OCI-M2 (cell line): ENCODE data around the gene MOSMO.
"Not testable (repeated sequence)": the region's sequence is repeated elsewhere in the genome, so short reads cannot be mapped to it uniquely, and the experiment has no call there.

ENCODE experiments used
- DNase-seq: peaks from one replicate; lab custom pipeline; 2025; ENCODE audit not compliant: unreplicated experiment; lab: John Stamatoyannopoulos, UW

The MOSMO gene

DNA sequence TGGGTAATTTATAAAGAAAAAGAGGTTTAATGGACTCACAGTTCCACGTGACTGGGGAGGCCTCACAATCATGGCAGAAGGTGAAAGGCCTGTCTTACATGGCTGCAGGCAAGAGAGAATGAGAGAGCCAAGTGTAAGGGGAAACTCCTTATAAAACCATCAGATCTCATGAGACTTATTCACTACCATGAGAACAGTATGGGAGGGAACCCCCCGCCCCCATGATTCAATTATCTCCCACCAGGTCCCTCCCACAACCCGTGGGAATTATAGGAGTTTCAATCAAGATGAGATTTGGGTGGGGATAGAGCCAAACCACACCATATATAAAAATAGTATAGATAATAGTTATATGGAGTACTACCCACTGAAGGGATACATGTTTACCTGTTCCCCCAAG lies 36.0 kb downstream of the MOSMO start:
- DNase-seq, result not testable (repeated sequence)

DNA sequence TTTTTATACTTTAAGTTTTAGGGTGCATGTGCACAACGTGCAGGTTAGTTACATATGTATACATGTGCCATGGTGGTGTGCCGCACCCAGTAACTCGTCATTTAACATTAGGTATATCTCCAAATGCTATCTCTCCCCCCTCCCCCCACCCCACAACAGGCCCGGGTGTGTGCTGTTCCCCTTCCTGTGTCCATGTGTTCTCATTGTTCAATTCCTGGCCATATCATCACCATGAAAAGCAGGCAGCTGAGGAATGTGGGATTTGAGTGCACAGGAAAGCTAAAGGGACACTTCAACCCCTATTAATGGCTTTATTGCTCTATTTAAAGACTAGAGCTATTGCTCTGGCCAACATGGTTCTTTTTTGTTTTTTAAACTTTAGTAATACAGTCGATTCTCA lies 38.0 kb downstream of the MOSMO start:
- DNase-seq, result not testable (repeated sequence)

DNA sequence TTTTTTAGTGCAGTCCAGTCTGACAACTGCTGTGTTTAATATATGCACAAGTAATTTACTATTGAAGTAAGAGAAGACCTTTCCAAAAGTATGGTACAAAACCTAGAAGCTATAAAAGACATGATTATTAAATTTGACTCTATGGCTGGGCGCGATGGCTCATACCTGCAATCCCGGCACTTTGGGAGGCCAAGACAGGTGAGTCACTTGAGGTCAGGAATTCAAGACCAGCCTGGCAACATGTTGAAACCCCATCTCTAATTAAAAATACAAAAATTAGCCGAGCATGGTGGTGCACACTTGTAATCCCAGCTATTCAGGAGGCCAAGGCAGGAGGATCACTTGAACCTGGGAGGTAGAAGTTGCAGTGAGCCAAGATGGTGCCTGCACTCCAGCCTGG lies 43.1 kb downstream of the MOSMO start:
- no peak for DNase-seq

DNA sequence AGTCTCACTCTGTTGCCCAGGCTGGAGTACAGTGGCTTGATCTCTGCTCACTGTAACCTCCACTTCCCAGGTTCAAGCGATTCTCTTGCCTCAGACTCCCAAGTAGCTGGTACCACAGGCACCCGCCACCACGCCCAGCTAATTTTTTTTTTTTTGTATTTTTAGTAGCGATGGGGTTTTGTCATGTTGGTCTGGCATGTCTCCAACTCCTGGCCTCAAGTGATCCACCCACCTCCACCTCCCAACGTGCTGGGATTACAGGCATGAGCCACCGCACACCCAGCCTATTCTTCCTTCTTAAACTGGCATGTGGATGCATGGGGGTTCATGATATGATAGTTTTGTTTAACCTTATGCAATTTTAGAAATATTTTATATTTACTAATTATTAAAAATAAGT lies 45.1 kb downstream of the MOSMO start:
- no peak for DNase-seq

DNA sequence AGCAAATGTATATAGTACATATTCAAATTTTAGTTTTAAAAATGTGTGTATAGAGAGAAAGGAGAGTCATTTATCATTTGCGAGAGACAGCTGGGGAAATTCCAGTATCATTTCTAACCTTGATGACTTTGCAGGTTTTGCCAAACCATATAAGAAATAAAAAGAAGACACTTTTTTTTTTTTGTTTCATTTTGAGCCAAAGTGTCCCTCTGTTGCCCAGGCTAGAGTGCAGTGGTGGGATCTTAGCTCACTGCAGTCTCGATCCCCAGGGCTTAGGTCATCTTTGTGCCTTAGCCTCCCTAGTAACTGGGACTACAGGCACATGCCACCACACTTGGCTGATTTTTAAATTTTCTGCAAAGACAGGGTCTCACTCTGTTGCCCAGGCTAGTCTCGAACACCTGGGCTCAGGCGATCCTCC lies 46.0 kb downstream of the MOSMO start:
- DNase-seq, result no peak

DNA sequence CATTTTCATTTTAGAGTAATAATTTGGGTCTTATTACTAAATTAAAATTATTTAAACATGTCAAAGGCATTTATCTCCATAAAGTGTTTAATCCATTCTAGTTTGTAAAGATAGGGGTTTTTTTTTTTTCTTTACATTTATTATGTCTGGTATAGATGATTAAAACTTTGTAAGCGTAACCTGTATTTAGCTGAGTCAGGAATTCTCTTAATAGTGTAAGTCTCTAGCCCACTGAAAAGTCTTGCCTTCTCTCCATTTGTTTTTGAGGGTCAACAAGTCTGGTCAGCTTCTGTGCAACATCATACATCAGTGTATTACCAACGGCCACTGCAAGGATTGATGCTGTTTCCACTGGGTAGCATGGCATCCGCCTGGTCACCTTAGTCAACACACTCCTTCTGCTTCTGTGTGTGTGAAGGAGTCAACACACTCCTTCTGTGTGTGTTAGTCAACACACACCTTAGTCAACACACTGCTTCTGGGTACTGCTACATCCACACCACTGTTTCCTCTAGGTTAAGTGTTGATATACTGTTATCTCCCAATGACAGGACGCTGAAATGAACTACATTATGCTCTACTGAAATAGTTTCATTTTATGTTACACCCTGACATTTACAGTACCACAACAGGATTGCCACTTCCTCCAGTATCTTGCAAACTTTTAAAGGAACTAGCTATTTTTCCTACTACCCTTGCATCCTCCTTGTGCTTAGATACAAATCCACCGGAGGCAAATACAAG lies 47.1 kb downstream of the MOSMO start:
- DNase-seq, result no peak

DNA sequence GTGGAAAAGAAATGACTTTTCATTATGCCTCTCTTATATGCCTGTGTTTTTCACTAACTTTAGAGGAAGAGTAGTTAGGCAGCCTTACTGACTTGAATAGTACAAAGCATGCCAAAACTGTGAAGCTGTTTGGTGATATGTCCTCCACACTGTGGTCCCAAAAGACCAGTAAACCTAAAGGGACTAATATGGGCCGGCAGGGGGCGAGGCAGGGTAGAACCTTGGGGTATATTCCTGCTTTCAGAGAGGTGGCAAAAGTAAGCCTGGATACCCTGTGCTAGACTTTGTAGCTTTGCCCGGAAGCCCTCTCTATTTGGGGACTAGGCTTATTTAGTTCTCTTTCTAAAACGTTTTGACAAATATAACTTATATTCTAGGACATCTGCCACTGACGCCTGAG lies 48.0 kb downstream of the MOSMO start:
- no peak for DNase-seq

DNA sequence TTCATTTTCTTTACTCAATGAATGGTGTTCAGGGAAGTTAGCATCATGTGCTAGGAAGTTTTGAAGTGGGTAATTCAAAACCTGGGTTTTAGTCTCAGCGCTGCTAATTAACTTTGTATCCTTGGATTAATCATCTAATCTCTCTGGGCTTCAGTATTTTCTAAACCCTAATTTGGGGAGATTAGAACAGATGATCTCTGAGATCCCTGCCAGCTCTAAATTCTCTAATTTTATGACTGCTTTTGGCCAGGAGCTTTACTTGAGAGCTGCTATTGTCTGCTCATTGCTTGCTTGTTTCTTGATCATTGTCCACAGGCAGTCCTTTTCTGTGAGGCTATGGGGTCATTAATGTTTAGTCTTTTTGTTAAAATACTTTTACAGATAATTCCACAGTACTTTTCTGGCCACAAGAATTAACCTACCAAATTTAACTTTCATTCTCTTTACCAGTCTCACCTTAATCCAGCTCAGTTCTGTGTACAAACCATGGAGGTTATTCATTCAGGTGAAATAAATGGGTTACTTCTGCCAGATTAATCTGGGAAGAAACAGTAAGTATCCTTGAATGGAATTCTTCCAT lies 56.1 kb downstream of the MOSMO start:
- DNase-seq, result no peak

DNA sequence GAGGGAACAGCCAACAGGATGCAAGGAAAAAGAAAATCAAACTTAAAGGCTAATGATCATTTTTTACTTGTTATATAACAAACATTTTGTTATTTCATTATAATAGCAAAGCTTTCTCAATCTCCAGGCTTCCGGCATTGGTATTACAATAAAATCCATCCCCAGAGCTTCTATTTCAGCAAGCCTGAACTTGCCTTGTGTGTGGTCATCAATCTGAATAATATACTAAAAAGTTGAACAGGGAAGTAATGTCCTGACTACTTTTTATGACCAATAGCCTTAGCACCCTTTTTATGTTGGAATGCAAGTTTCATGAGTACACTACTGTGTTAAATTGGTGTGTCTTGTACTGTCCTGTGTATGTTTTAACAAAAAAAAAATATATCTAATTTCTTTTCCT lies 57.3 kb downstream of the MOSMO start:
- no peak for DNase-seq

DNA sequence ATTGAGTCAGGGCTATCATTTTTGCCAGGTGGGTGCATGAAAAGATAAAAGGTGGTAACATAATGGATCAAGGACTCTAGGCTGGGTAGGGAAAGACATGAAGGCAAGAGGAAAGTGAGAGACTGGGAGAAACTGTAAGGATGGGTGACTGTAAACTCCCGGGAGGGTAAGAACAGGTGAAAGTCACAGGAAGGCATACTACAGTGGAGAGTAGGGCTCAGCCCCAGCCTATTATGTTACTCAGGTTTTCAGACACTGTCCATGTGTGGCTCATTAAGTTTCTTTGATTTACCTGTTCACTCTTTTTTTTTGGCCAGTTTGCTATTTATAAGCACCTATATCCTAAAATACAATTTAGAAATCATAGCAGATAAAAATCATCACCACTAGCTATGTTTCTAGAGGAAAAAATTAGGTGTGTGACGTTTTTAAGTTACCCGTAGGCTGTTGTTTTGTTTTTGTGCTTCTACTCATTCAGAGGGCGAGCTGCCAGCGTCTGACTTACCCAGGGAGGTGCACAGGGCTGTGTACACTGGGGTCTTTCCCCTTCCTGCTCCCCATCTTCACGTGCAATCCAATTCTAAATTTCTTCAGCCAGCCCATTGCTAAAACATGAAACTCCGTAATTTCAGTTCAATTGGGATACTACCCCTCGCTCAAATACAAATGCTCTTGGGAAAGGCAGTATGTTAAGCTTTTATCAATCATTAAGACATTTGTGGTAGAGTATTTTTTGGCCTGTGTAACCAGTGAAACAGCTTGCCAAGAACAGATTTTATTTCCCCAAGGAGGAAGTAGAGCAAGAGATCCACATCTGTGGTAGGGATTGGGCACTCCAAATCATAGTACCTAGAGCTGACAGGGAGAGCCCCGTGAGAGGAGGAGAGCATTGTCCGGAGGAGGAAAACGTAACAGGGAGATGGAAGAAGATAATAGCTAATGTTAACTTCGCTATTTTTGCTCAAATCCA lies 62.7 kb downstream of the MOSMO start:
- no peak for DNase-seq

DNA sequence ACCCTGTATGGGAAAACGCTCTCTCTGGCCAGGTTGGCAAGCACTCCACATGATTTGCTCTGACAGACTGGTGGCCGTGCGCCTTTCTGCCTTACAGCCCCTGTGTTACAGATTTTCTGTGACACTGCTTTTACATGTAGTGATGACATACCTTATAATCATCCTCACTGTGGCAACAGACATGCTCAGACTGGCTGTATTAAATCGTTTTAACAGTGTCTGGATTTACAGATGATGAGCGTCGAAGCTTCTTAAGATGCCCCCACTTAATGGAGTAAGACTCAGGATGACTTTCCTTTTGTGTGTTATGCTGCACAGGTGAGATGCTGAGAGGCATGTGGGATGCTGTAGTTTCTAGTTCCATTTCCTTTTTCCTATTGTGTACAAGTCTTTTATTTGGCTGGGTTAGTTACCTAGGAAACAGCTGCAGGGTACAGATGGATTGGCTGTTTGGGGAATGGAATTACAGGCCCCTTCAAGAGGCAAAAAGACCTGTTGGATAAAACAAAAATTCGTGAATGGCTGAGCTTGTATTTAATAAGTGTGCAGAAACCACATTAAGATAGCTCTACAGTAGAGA lies 63.5 kb downstream of the MOSMO start:
- DNase-seq, result no peak

DNA sequence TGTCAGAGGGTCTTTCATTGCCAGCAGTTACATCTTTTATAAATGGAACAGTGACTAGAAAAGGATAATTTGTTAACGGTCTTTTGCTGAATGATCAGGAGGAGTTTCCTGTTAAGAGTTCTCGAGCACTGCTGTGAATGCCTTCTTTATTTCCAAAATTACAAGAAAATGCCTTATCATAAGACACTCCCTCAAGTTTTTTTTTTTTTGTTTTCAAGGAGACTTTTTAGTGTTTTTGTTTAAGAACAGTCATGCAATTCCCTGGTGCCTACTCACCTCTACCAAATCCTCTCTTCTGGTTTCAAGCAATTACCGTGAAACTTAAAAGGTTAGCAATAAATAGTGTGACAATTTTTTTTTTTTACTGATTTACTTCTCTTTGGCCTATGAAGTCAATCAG lies 65.4 kb downstream of the MOSMO start:
- no peak for DNase-seq

DNA sequence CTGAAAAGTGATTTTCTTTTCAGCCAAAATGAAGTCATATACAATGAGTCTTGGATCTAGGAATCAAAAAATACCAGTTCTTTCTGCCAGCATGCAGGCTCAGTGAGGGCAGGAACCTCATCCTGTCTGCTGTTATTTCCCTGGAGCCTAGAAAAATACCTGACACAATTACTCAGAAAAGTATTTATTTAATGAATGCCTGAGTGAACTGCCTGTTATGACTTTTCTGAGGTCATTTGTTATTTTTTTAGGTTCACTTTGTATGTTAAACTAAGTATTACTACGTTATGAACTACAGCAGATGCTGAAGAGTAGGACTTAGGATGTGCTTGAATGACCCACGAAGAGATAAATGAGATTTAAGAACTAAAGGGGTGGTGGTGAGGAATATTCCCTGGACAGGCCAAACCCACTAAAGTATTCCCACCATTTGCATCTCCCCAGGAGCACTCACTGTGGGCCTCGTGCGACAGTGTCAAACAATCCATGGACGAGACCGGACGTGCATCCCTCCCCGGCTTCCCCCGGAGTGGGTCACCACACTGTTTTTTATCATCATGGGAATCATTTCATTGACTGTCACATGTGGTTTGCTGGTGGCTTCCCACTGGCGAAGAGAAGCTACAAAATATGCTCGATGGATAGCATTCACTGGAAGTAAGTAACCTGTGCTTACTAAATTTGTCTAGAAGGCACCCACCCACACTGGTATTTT lies 67.3 kb downstream of the MOSMO start:
- no peak for DNase-seq

DNA sequence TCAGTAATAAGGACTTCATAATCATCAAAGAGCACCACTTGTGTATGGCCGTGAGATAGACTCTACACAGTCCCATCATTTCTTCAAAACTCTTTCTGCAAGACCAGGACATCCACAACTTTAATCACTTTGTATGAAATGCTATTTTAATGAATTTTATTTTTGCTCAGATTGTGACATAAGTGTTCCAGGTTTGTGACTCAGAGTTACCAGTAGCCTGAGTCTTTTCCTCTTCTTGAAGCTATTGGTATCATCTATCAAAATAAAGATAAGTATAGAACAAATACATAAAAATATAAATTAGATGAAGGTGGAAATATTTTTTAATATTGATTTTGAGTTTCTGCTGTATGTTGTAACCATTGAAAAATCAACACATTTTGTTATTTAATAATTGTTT lies 67.9 kb downstream of the MOSMO start:
- no peak for DNase-seq

DNA sequence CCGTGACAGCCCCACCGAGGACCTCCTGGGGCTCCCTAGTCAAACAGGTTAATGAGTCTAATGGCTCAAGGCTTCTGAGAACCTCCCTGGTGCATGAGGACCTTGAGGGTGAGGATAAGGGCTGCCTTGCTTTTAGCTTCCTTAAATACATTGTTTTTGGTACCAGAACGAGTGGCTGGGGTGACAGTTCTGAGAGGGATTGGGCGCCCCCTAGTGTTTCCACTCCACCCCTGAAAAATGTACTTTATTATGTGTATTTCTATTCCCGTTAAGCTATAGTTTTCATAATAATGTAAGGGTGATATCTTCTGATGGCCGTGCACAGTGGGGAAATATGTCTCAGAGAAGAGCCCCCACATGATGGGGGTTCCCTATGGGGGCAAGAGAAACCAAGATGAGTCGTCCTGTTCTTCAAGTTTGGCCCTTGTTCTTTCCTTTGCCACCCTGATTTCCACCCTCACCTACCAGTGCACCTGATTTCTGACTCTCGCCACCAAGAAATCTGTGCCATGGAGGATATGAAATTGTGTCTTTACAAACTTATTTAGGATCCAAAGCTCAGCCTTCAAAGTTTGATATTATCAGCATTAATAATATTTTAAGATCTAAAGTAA lies 69.9 kb downstream of the MOSMO start:
- DNase-seq, result peak; percentile 37

DNA sequence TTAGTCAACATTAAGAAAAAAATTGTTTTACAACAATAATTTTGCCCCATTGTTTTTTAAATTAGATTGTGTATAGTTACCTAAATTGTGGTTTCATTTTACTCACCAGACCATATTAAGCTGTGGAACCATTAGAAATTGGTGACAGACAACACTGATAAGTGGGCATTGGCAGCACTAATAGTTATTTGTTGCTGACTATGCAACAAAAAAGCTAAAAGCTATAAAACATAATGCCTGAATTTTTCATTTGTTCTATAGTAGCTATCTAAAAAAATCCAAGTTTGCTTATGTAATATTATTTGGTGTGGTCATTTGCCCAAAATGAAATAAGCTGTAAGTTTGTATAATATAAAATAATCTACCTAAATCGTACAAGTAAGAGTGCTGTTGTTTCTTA lies 70.7 kb downstream of the MOSMO start:
- no peak for DNase-seq

DNA sequence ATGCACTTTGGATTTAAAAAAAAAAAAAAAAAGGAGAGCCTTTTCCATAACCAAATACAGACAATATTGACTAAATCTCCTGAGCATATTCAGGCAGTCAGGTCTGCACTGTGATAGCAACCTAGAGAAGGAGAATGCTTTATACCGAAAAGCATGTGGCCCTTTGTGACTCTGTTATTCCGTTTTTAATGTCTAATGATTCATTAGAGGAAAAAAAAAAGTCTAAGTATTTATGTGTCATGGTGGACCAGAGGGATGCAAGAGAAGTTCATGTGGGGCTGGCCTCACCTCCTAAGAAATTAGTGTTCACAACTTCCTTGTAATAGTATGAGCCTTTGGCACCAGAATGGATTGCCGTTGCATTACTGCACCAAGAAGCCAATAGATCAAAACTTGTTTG lies 73.1 kb downstream of the MOSMO start:
- no peak for DNase-seq

DNA sequence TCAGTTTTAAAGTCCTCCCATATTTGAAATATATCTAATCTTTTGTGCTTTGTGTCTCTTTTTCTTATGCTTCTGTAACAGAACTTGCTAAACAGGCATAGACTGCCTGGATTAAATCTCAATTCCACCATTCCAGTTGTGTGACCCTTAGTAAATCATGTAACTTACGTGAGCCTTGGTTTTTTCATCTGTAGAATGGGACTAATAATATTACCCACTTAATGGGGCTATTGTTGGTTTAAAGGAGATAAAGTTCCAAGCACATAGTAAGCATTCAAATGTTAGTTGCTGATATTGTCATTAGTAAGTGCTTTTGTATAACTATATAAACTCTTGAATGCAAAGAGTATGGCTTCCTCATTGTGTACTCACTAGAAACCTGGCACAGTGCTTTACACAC lies 78.5 kb downstream of the MOSMO start:
- no peak for DNase-seq

DNA sequence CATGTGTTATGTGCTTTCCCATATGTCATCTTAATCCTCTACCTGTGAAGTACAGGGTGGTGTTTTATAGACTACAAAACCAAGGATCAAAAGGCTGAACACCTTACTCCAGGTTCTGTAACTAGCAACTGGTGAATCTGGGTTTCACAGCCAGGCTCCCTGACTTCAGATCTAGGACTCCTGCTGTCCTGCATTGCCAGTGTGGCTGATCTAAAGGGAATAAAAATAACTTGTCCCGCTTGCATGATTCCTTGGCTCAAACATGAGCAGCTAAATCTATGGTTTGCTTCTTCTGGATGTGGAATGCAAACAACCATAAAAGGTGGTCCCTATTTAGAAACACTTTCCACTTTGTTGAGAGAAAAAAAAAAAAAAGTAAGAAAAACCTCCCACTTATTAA lies 80.7 kb downstream of the MOSMO start:
- DNase-seq, result no peak

DNA sequence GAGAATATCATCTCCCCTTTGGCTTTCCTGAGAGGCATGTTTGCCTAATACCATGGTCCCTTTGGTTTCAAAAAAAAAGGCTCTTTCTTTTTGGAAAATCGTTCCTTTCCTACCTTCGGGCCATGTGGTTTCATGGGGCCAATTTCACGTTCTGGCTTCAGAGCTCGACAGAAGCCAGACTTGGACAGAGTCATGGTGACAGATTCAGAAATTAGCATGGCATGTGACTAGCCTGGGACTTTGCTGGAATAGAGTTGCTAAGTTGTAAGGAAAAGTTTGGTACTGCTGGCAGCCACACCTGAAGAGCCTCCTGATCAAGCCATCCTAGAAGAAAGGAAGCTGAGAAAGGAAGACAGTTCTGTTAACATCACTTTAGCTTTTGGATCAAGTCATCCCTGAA lies 82.0 kb downstream of the MOSMO start:
- DNase-seq, result no peak

DNA sequence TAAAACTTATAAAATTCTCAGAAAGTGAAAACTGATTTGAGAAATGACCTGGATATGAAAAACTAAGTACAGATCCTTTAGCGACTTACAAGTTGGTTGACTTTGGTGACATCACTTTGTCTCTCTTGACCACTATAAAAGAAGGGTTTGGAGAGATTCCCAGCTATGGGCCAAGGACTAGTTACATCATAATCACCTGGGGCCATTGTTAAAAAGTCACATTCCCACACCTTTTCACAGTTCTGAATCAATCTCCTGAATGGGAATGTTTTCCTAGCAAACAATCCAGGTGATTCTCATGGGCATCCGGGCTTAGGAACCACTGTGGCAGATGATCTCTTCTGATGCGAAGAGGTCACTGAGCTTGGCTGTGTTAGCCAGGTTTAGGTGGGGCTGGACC lies 83.8 kb downstream of the MOSMO start:
- DNase-seq, result no peak
